HepG2 (cell line): Measurements from ENCODE around the gene ACACA. TPM values are rescaled to one million over a fixed set of nuclear protein-coding genes. Genes with fewer than 3 reads are reported as not detected.

Source experiments
- ATAC-seq: fragments of 200-7000 bp; cut with Tn5 transposase; 3 replicates; pipeline ENCODE4 v1.9.1; 2020; ENCODE audit warnings: mild to moderate bottlenecking, moderate library complexity
- BruUV-seq: library from RNA; stranded (reverse); fragments of 400-500 nt; replicated peaks from 2 replicates; lab custom pipeline; 2021; lab: Mats Ljungman, UMichigan
- CTCF ChIA-PET: fragments of 300-600 bp; formaldehyde crosslinking; extraction: SDS; loops from one replicate; lab custom pipeline; 2021; ENCODE audit warnings: low total read pairs, inconsistent platforms, low intra/inter-chr PET ratio; lab: Yijun Ruan, JAX
- POLR2A ChIA-PET: fragments of 350-600 bp; sonication (Branson Sonifier 250); formaldehyde crosslinking; loops from one replicate; lab custom pipeline; 2020; ENCODE audit warnings: antibody characterized with exemption, inconsistent platforms; lab: Yijun Ruan, JAX
- DNase-seq: peaks from one replicate; pipeline ENCODE4 v3.0.0-alpha.2; 2015; ENCODE audit warnings: low spot score
- FAIRE-seq: peaks from 3 replicates; lab custom pipeline; 2011; peaks lifted over from hg19 to GRCh38; lab: Jason Lieb, UNC
- H2AFZ ChIP-seq: one replicate; pipeline ENCODE4 v1.6.1; 2011; ENCODE audit warnings: low read length, inconsistent platforms
- H3K27ac ChIP-seq: fragments of 300-600 bp; 3 replicates; pipeline ENCODE4 v1.8.0; 2011; ENCODE audit warnings: mixed run types, mild to moderate bottlenecking, mixed read lengths, low read length, inconsistent platforms; ENCODE audit not compliant: insufficient read depth; ENCODE audit errors: extremely low read length
- H3K27me3 ChIP-seq, 2 experiments: fragments of 200-600 bp in 1 of 2; 2 replicates in 1 of 2; 3 replicates in 1 of 2; pipeline versions ENCODE4 v1.6.0 to v1.8.0; 2011; ENCODE audit warnings: low read length in 2 of 2, mild to moderate bottlenecking in 2 of 2, moderate library complexity in 2 of 2, inconsistent platforms in 1 of 2; ENCODE audit not compliant: insufficient read depth in 2 of 2, control insufficient read depth in 1 of 2
- H3K36me3 ChIP-seq, 2 experiments: fragments of 200-600 bp in 1 of 2; replicated peaks in 1 of 2; 2 replicates in 1 of 2; 3 replicates in 1 of 2; pipeline versions ENCODE4 v1.5.1 to v1.8.0; 2011; ENCODE audit warnings: low read length in 2 of 2, inconsistent platforms in 1 of 2; ENCODE audit not compliant: insufficient read depth in 2 of 2, control insufficient read depth in 1 of 2
- H3K4me1 ChIP-seq: 2 replicates; pipeline ENCODE4 v1.5.1; 2012; ENCODE audit warnings: low read length, inconsistent platforms; ENCODE audit not compliant: insufficient read depth
- H3K4me2 ChIP-seq: 2 replicates; pipeline ENCODE4 v1.6.0; 2011; ENCODE audit warnings: low read depth, low read length, inconsistent platforms
- H3K4me3 ChIP-seq, 3 experiments: fragments of 200-600 bp in 1 of 3; sonication (generic), shearing (Covaris generic) in 1 of 3; replicated peaks in 1 of 3; 2 replicates each; pipeline ENCODE4 v1.5.1; 2011 to 2016; ENCODE audit warnings: low read length in 3 of 3, inconsistent platforms in 2 of 3, low read depth in 2 of 3, mild to moderate bottlenecking in 2 of 3, control low read depth in 1 of 3, mixed read lengths in 1 of 3; ENCODE audit not compliant: insufficient read depth in 1 of 3
- H3K79me2 ChIP-seq: one replicate; pipeline ENCODE4 v1.6.1; 2011; ENCODE audit warnings: low read length, inconsistent platforms; ENCODE audit not compliant: insufficient read depth
- H3K9ac ChIP-seq: 2 replicates; pipeline ENCODE4 v1.6.0; 2011; ENCODE audit warnings: mild to moderate bottlenecking, low read depth, low read length, inconsistent platforms; ENCODE audit not compliant: insufficient read depth
- H3K9me3 ChIP-seq: 2 replicates; pipeline ENCODE4 v1.5.1; 2012; ENCODE audit warnings: mild to moderate bottlenecking, low read length
- H4K20me1 ChIP-seq: 2 replicates; pipeline ENCODE4 v1.6.0; 2011; ENCODE audit warnings: inconsistent platforms, mild to moderate bottlenecking, low read length, moderate library complexity; ENCODE audit not compliant: insufficient read depth
- NFIC ChIP-seq: IDR thresholded peaks from 2 replicates; pipeline ENCODE4 v1.6.1; 2012; ENCODE audit warnings: mild to moderate bottlenecking, low read length, inconsistent platforms
- SRSF1 ChIP-seq: fragments of 200-400 bp; formaldehyde crosslinking; optimal IDR thresholded peaks from 2 replicates; pipeline ENCODE3; 2017; ENCODE audit warnings: mild to moderate bottlenecking, low read depth, low read length, moderate library complexity
- TCF7 ChIP-seq: sonication (generic); IDR thresholded peaks from 2 replicates; pipeline ENCODE4 v1.6.1; 2016; ENCODE audit warnings: antibody characterized with exemption, low read depth
- ZNF350 ChIP-seq: sonication (generic); formaldehyde crosslinking; IDR thresholded peaks from 2 replicates; pipeline ENCODE4 v1.4.0; 2020; ENCODE audit warnings: mild to moderate bottlenecking, low read depth, missing genetic modification reagents, borderline replicate concordance
- WGBS: methylation state at CpG from one replicate; pipeline ENCODE4 v1.1.6; 2017; ENCODE audit warnings: low lambda C conversion rate; 5-methylcytosine and 5-hydroxymethylcytosine counted together
- in situ Hi-C: cut with HindIII; loops from 2 replicates; pipeline ENCODE4 v1.10.0; 2017; ENCODE audit warnings: low pct_unique_long_range_greater_than_20kb; ENCODE audit not compliant: extremely low pct_ligation_motif_present
- intact Hi-C: fragments of 100-400 bp; cut with micrococcal nuclease; formaldehyde crosslinking; loops from one replicate; pipeline ENCODE4 v1.10.0; 2022; ENCODE audit not compliant: unreplicated experiment
- polyA plus RNA-seq, 8 experiments: library from polyadenylated mRNA; depleted of rRNA in 3 of 8; stranded (reverse) in 7 of 8; unstranded in 1 of 8; fragments of >200 nt; fragmentation: Illumina TruSeq in 4 of 8; extraction: Trizol in 4 of 8; gene quantifications; 2 replicates each; pipeline versions ENCODE4 v1.2.1 to v1.2.3, GENCODE V29; 2011 to 2016; ENCODE audit warnings: low read depth in 4 of 8, missing spikeins in 1 of 8, mixed read lengths in 1 of 8; ENCODE audit not compliant: insufficient read depth in 1 of 8
- total RNA-seq, 5 experiments: library from RNA; depleted of rRNA; stranded (reverse); fragments of >200 nt; fragmentation: Illumina TruSeq; extraction: Trizol; gene quantifications; 2 replicates each; pipeline ENCODE4 v1.2.3, GENCODE V29; 2016; ENCODE audit warnings: low read depth in 1 of 5

ACACA gene
- total and polyA plus RNA-seq, 2 of the 13 experiments (the other 11 are each of a cell fraction or from before 2014, with no cell fraction given), result 39.2 to 47.2 TPM

DNA sequence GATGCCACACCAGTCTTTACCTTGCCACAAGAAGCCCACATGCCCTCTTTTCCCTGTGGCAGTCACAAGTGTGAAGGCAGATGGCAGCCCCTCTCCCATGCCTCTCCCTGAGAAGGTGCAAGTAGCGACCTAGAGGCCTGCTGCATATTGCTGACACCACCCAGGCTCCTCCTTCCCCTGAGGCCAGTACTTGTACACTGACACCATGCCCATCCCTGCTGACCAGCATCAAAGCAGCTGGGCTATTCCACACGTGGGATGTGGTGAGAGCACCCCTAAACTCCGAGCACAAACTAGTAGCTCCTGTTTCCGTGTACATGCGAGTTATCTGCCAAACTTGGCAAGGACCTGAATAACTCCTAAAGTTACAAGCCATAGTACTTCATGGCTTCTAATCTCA, 308.5 kb downstream of the ACACA start:
- ChIA-PET CTCF (no interaction called here), POLR2A (no interaction called here)
- Histone ChIP-seq H3K36me3 (peaks cover 40 to 74% of the 10 kb centered on the region in 2 experiments), H3K9me3 (no peaks in the 10 kb centered on the region), H3K79me2 (no peaks in the 10 kb centered on the region), H3K4me1 (no peaks in the 10 kb centered on the region), H3K4me2 (no peak overlapping the region), H2AFZ (no peak overlapping the region), H4K20me1 (no peaks in the 10 kb centered on the region), H3K27me3 (no peaks in the 10 kb centered on the region), H3K9ac (no peak overlapping the region), H3K27ac (no peak overlapping the region), H3K4me3 (no peak overlapping the region)
- FAIRE-seq, result no peak
- no peak for TF ChIP-seq SRSF1
- no peak for TF ChIP-seq TCF7
- no peak for TF ChIP-seq NFIC
- ATAC-seq, result no peak
- no TSS peak for BruUV-seq
- intact Hi-C loops, result no loop called here
- WGBS, result 95% methylated on average over 4 of the region's 5 CpGs
- DNase-seq, result no peak
- in situ Hi-C loops, result no loop called here

DNA sequence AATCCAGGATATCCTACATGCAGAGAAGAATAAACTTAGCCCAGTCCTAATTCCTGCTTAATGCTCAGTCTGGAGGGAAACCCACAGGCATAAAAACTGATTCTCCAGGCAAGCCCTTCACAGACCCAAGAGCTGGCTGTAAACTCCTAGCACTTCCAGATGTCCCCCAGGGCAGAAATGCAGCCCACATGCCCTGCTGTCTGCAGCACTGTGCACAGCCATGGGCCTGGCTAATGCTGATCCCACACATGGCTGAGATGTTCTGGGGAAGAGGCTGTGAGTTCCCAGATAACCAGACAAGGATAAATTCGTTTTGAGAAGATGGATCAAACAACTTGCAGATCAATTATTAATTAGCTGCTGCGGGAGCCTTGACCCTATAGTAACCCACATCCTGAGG, 309.5 kb downstream of the ACACA start:
- H3K4me2 ChIP-seq, result no peak overlapping the region
- no peak overlapping the region for H2AFZ ChIP-seq
- H3K36me3 ChIP-seq, result peaks cover 39 to 73% of the 10 kb centered on the region in 2 experiments
- WGBS, result 77% methylated on average over 2 of the region's 2 CpGs
- H3K4me3 ChIP-seq, result no peak overlapping the region
- H3K9me3 ChIP-seq, result no peaks in the 10 kb centered on the region
- ChIA-PET POLR2A (no interaction called here), CTCF (no interaction called here)
- in situ Hi-C loops (no loop called here), intact Hi-C loops (no loop called here)
- TF ChIP-seq ZNF350 (CRISPR knock-in tag), result no peak
- no peak overlapping the region for H3K27ac ChIP-seq
- H3K4me1 ChIP-seq, result no peaks in the 10 kb centered on the region
- no peak for ATAC-seq
- FAIRE-seq, result no peak
- DNase-seq, result no peak
- H3K79me2 ChIP-seq, result no peaks in the 10 kb centered on the region
- no TSS peak for BruUV-seq
- H3K9ac ChIP-seq, result no peak overlapping the region
- H4K20me1 ChIP-seq, result no peaks in the 10 kb centered on the region
- H3K27me3 ChIP-seq, result no peaks in the 10 kb centered on the region
